C1 segment of cervical spinal cord (tissue), 14 donors: Measurements from ENCODE around the gene FTSJ1.
"Not testable (repeated sequence)": the region's sequence is repeated elsewhere in the genome, so short reads cannot be mapped to it uniquely, and the experiment has no call there.

Experiments used
- DNase-seq, 14 donors: peaks; one replicate each; lab custom pipeline; 2025; lab: John Stamatoyannopoulos, UW

FTSJ1 gene

GRCh38 chrX:48475774-48476577 is at the start of gene FTSJ1:
FTSJ1 (plus strand) TSS chrX:48476199; CDS start chrX:48478048, 1,849 bp downstream.
- peak; percentile 15 to 92 (median 74) for DNase-seq

GRCh38 chrX:48427027-48427716 is 48.8 kb upstream of the FTSJ1 start:
- DNase-seq, result not testable (repeated sequence)

GRCh38 chrX:48429606-48430005 is 46.4 kb upstream of the FTSJ1 start:
- DNase-seq, result not testable (repeated sequence)

- not testable (repeated sequence) for DNase-seq
Observed at GRCh38 chrX:48430166-48430565, 45.8 kb upstream of the FTSJ1 start.

GRCh38 chrX:48433713-48434112 is 42.3 kb upstream of the FTSJ1 start:
- DNase-seq, result not testable (repeated sequence)

- not testable (repeated sequence) for DNase-seq
Observed at GRCh38 chrX:48447201-48447600, 28.8 kb upstream of the FTSJ1 start.

GRCh38 chrX:48450076-48450475 is 25.9 kb upstream of the FTSJ1 start:
- no peak for DNase-seq

- no peak for DNase-seq
Observed at GRCh38 chrX:48451708-48452107, 24.3 kb upstream of the FTSJ1 start.

- DNase-seq, result no peak
Observed at GRCh38 chrX:48456628-48457331, 19.2 kb upstream of the FTSJ1 start.

GRCh38 chrX:48458711-48459110 is 17.3 kb upstream of the FTSJ1 start:
- DNase-seq, result no peak

- DNase-seq, result no peak
Observed at GRCh38 chrX:48459483-48459882, 16.5 kb upstream of the FTSJ1 start.

GRCh38 chrX:48460031-48460430 is 16.0 kb upstream of the FTSJ1 start:
- no peak for DNase-seq

- no peak for DNase-seq
Observed at GRCh38 chrX:48460606-48461005, 15.4 kb upstream of the FTSJ1 start.

- DNase-seq, result no peak
Observed at GRCh38 chrX:48461830-48462229, 14.2 kb upstream of the FTSJ1 start.

- DNase-seq, result no peak
Observed at GRCh38 chrX:48465336-48465933, 10.6 kb upstream of the FTSJ1 start.

- DNase-seq, result no peak
Observed at GRCh38 chrX:48466696-48467095, 9.3 kb upstream of the FTSJ1 start.

GRCh38 chrX:48467281-48467761 is 8.7 kb upstream of the FTSJ1 start:
- DNase-seq, result no peak

- no peak for DNase-seq
Observed at GRCh38 chrX:48468247-48468671, 7.7 kb upstream of the FTSJ1 start.

- DNase-seq, result no peak
Observed at GRCh38 chrX:48468693-48469691, 7.0 kb upstream of the FTSJ1 start.

GRCh38 chrX:48470110-48470832 is 5.7 kb upstream of the FTSJ1 start, which contains the start of gene SLC38A5:
SLC38A5 (minus strand) TSS chrX:48470260; CDS start chrX:48467924, 2,336 bp downstream.
- DNase-seq, result no peak
